ENCODE measurements around the gene RIPPLY3.

Gene RIPPLY3

GRCh38 chr21:37005548-37006485, 685 bp upstream of the RIPPLY3 start:
- no peak for DNase-seq (ENCODE audit: low spot score)
- in situ Hi-C loops (cut with MboI; ENCODE audit: low sequenced_read_pairs, unreplicated experiment): no loop called here
- TF ChIP-seq, protein P1, sequence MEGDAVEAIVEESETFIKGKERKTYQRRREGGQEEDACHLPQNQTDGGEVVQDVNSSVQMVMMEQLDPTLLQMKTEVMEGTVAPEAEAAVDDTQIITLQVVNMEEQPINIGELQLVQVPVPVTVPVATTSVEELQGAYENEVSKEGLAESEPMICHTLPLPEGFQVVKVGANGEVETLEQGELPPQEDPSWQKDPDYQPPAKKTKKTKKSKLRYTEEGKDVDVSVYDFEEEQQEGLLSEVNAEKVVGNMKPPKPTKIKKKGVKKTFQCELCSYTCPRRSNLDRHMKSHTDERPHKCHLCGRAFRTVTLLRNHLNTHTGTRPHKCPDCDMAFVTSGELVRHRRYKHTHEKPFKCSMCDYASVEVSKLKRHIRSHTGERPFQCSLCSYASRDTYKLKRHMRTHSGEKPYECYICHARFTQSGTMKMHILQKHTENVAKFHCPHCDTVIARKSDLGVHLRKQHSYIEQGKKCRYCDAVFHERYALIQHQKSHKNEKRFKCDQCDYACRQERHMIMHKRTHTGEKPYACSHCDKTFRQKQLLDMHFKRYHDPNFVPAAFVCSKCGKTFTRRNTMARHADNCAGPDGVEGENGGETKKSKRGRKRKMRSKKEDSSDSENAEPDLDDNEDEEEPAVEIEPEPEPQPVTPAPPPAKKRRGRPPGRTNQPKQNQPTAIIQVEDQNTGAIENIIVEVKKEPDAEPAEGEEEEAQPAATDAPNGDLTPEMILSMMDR (IDR thresholded peaks at IDR 0.05; ENCODE audit: borderline replicate concordance, control extremely low read depth, extremely low read depth, insufficient read depth, missing control alignments): no peak

GRCh38 chr21:37008724-37009123, 2.2 kb downstream of the RIPPLY3 start:
- in situ Hi-C loops (cut with MboI; ENCODE audit: low sequenced_read_pairs, unreplicated experiment): no loop called here
- TF ChIP-seq, protein P1 (IDR thresholded peaks at IDR 0.05; ENCODE audit: borderline replicate concordance, control extremely low read depth, extremely low read depth, insufficient read depth, missing control alignments): no peak
- DNase-seq (ENCODE audit: low spot score): no peak

DNA sequence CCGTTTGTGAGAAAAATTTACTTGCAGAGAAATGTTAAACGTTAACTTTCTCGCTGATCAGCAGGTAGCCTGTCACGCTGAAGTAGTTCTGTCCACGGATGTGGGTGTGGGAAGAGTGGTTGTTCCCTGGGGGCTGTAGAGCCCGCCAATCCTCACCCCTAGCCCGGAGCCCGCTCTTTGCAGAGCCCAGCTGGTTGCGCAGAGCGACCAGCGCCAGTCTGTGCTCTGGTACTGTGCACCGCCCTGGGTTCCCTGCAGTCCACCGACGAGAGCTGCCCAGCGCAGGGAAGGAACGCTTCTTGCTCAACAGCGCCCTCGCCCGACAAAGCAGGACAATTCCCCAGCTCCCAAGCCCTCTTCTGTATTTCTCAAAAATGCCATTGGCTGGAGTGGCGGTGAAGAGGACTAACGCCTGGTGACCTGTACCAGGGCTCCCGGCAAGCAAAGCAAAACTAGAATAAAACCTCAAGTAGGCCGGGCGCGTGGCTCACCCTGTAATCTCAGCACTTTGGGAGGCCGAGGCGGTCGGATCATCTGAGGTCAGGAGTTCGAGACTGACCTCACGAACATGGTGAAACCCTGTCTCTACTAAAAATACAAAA, 3.3 kb downstream of the RIPPLY3 start:
- in situ Hi-C loops (cut with MboI; ENCODE audit: low sequenced_read_pairs, unreplicated experiment): no loop called here
- TF ChIP-seq, protein P1 (IDR thresholded peaks at IDR 0.05; ENCODE audit: borderline replicate concordance, control extremely low read depth, extremely low read depth, insufficient read depth, missing control alignments): peak; percentile 91
- peak; percentile 91 for DNase-seq (ENCODE audit: low spot score)

DNA sequence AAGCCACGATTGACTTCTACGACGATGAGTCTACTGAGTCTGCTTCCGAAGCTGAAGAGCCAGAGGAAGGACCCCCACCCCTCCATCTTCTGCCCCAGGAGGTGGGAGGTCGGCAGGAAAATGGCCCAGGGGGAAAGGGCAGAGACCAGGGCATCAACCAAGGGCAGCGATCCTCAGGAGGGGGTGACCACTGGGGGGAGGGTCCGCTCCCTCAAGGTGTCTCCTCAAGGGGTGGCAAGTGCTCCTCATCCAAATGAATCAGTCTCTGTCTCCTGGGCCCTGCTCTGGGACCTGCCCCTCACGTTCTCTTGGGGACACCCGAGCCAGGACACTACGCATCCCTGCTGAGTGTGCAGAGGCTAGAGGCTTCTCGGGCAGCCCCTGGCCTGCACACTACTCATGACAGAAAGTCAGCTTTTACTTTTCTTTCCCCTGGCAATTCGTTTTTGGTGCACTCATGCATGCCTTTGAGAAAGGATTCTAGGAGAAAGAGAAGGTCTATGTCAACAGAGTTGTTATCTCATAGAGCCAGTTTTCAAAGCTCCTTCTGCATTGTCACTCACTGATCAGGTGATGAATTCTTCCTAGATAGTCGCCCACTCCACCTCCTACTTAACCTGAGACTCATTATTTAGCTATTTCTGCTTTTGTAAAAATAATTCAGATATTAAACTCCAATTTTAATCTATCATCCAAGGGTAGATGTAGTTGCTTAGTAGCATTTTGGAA, 11.6 kb downstream of the RIPPLY3 start:
- no peak for DNase-seq (ENCODE audit: low spot score)
- in situ Hi-C loops (cut with MboI; ENCODE audit: low sequenced_read_pairs, unreplicated experiment): no loop called here
- TF ChIP-seq, protein P1 (IDR thresholded peaks at IDR 0.05; ENCODE audit: borderline replicate concordance, control extremely low read depth, extremely low read depth, insufficient read depth, missing control alignments): no peak

DNA sequence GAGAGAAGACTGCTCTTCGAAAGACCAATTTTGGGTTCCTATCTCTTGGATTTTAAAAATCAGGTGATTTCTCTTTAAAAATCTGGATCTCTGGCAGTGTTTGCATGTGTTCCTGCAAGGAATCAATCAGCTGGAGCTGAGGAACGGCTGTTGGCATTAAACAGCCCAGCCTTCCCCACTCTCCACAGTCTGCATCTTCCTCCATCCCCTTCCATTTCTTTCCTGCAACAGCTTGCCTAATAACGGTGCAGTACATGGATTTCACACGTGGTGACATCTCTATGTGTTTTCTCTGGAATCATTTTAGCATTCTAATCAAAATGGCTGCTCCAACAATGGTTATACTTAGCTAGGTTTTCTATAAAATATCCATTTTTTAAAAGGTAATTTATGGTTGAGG, 20.0 kb downstream of the RIPPLY3 start:
- TF ChIP-seq, protein P1 (IDR thresholded peaks at IDR 0.05; ENCODE audit: borderline replicate concordance, control extremely low read depth, extremely low read depth, insufficient read depth, missing control alignments): no peak
- DNase-seq (ENCODE audit: low spot score): no peak
- in situ Hi-C loops (cut with MboI; ENCODE audit: low sequenced_read_pairs, unreplicated experiment): no loop called here

DNA sequence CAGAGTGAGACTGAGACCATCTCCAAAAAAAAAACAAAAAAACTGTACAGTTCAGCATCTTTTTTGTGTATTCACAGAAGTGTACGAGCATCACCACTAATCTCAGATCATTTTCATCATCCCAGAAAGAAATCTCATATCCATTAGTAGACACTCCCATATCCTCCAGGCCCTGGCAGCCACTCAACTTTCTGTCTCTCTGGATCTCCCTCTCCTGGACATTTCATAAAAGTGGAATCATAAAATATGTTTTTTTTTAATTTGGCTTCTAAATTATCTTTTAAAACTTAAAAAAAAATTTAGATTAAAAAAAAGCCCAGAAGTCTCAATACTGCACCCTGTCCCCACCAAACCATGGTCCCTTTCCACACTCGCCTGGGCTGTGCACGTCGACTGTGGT, 22.1 kb downstream of the RIPPLY3 start:
- in situ Hi-C loops (cut with MboI; ENCODE audit: low sequenced_read_pairs, unreplicated experiment): no loop called here
- TF ChIP-seq, protein P1 (IDR thresholded peaks at IDR 0.05; ENCODE audit: borderline replicate concordance, control extremely low read depth, extremely low read depth, insufficient read depth, missing control alignments): no peak
- no peak for DNase-seq (ENCODE audit: low spot score)

Data from GM13976 (cell line).